NB4 (cell line): ENCODE measurements around the gene ATG9B.
A peak's percentile ranks its signal among the peaks of the same experiment; 100 is the strongest.

Source experiments
- DNase-seq: peaks from one replicate; pipeline ENCODE4 v3.0.0; 2010; ENCODE audit warnings: low read depth
- H3K4me3 ChIP-seq: one replicate; pipeline ENCODE4 v1.5.1; 2011; ENCODE audit warnings: mild to moderate bottlenecking, low read depth, low read length, moderate library complexity
- CTCF ChIP-seq: IDR thresholded peaks from one replicate; pipeline ENCODE4 v1.5.1; 2012; ENCODE audit warnings: low read depth, low read length
- MAX ChIP-seq: IDR thresholded peaks from 2 replicates; pipeline ENCODE4 v1.6.1; 2011; ENCODE audit warnings: low read depth, low read length
- MYC ChIP-seq: IDR thresholded peaks from 2 replicates; pipeline ENCODE4 v1.6.1; 2011; ENCODE audit warnings: low read depth, low read length
- POLR2A ChIP-seq: IDR thresholded peaks from 2 replicates; pipeline ENCODE4 v1.6.1; 2011; ENCODE audit warnings: mild to moderate bottlenecking; ENCODE audit not compliant: insufficient read length; ENCODE audit errors: extremely low read depth

The ATG9B gene

GRCh38 chr7:150989456-150989855 lies 34.8 kb downstream of the ATG9B start:
- TF ChIP-seq CTCF (no peak), MAX (no peak), POLR2A (no peak), MYC (no peak)
- no peak overlapping the region for H3K4me3 ChIP-seq
- no peak for DNase-seq

GRCh38 chr7:150988230-150989226 lies 35.8 kb downstream of the ATG9B start:
- H3K4me3 ChIP-seq, result no peak overlapping the region
- peak; percentile 82 for DNase-seq

GRCh38 chr7:150986556-150986955 lies 37.7 kb downstream of the ATG9B start:
- no peak for DNase-seq
- no peak for TF ChIP-seq CTCF
- TF ChIP-seq POLR2A, result no peak
- TF ChIP-seq MYC, result no peak
- no peak for TF ChIP-seq MAX
- no peak overlapping the region for H3K4me3 ChIP-seq

More at GRCh38 chr7:150988230-150989226, 35.8 kb downstream of the ATG9B start:
- peak; percentile 97 for TF ChIP-seq CTCF
- no peak for TF ChIP-seq MYC

GRCh38 chr7:150986099-150986512 lies 38.2 kb downstream of the ATG9B start:
- no peak for TF ChIP-seq MAX
- TF ChIP-seq CTCF, result peak; percentile 96

GRCh38 chr7:150983893-150984368 lies 40.4 kb downstream of the ATG9B start:
- no peak for TF ChIP-seq MAX
- no peak for TF ChIP-seq CTCF
- no peak for TF ChIP-seq POLR2A
- no peak for TF ChIP-seq MYC
- peak; percentile 62 for DNase-seq
- no peak overlapping the region for H3K4me3 ChIP-seq

More at GRCh38 chr7:150986099-150986512, 38.2 kb downstream of the ATG9B start:
- DNase-seq, result peak; percentile 80
- H3K4me3 ChIP-seq, result no peak overlapping the region
